Measurements from ENCODE around the gene UMPS. TPM values are rescaled to one million over a fixed set of nuclear protein-coding genes. Genes with fewer than 3 reads are reported as not detected.
"Not testable (repeated sequence)": the region's sequence is repeated elsewhere in the genome, so short reads cannot be mapped to it uniquely, and the experiment has no call there.

Gene UMPS
- total RNA-seq, 4 donors from 2014 or later: 20.6 to 30.1 (median 24.8) TPM

DNA sequence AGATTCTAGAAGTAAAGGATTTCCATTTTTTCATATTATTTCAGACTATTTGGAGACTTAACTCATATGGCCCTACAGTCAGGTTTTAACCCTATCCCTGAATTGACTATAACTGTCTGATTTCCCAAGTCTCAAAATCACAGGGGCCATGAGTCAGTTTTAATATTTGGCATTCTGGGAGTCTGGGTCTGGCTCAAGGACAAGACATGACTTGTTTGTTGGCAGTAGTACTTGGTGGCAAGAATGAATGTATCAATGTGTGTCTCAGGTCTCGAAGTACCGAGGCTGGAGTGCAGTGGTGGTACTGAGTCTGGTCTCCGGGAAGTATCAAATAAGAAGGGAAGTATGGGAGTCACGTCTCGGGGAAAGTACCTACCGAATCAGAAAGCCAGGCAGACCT is 10.8 kb downstream of the UMPS start:
- no peak for DNase-seq (ENCODE audit: low spot score in 2 of 2)
- no peaks in the 10 kb centered on the region for H3K9me3 ChIP-seq
- peaks cover 81% of the 10 kb centered on the region for H3K36me3 ChIP-seq
- no peak for TF ChIP-seq POLR2A (IDR thresholded peaks at IDR 0.05)
- TF ChIP-seq, protein P1, sequence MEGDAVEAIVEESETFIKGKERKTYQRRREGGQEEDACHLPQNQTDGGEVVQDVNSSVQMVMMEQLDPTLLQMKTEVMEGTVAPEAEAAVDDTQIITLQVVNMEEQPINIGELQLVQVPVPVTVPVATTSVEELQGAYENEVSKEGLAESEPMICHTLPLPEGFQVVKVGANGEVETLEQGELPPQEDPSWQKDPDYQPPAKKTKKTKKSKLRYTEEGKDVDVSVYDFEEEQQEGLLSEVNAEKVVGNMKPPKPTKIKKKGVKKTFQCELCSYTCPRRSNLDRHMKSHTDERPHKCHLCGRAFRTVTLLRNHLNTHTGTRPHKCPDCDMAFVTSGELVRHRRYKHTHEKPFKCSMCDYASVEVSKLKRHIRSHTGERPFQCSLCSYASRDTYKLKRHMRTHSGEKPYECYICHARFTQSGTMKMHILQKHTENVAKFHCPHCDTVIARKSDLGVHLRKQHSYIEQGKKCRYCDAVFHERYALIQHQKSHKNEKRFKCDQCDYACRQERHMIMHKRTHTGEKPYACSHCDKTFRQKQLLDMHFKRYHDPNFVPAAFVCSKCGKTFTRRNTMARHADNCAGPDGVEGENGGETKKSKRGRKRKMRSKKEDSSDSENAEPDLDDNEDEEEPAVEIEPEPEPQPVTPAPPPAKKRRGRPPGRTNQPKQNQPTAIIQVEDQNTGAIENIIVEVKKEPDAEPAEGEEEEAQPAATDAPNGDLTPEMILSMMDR (IDR thresholded peaks at IDR 0.05): no peak
- TF ChIP-seq POLR2AphosphoS5 (IDR thresholded peaks at IDR 0.05): no peak
- TF ChIP-seq EP300 (IDR thresholded peaks at IDR 0.05): no peak
- H3K4me1 ChIP-seq: peaks cover 2% of the 10 kb centered on the region
- no peak overlapping the region for H3K4me3 ChIP-seq
- no peak overlapping the region for H3K27ac ChIP-seq
- 78% methylated on average over 6 of the region's 6 CpGs for WGBS
- H3K27me3 ChIP-seq: no peaks in the 10 kb centered on the region

- H3K27ac ChIP-seq: no peak overlapping the region
- no peak for DNase-seq (ENCODE audit: low spot score in 2 of 2)
- WGBS: 83% methylated on average over 6 of the region's 6 CpGs
- no peak for TF ChIP-seq EP300 (IDR thresholded peaks at IDR 0.05)
- no peak for TF ChIP-seq POLR2A (IDR thresholded peaks at IDR 0.05)
- TF ChIP-seq, protein P1 (IDR thresholded peaks at IDR 0.05): no peak
- TF ChIP-seq POLR2AphosphoS5 (IDR thresholded peaks at IDR 0.05): no peak
- H3K9me3 ChIP-seq: no peaks in the 10 kb centered on the region
- H3K4me1 ChIP-seq: no peaks in the 10 kb centered on the region
- no peak overlapping the region for H3K4me3 ChIP-seq
- peaks cover 54% of the 10 kb centered on the region for H3K36me3 ChIP-seq
- no peaks in the 10 kb centered on the region for H3K27me3 ChIP-seq
Observed at GRCh38 chr3:124745756-124746155, 15.5 kb downstream of the UMPS start.

DNA sequence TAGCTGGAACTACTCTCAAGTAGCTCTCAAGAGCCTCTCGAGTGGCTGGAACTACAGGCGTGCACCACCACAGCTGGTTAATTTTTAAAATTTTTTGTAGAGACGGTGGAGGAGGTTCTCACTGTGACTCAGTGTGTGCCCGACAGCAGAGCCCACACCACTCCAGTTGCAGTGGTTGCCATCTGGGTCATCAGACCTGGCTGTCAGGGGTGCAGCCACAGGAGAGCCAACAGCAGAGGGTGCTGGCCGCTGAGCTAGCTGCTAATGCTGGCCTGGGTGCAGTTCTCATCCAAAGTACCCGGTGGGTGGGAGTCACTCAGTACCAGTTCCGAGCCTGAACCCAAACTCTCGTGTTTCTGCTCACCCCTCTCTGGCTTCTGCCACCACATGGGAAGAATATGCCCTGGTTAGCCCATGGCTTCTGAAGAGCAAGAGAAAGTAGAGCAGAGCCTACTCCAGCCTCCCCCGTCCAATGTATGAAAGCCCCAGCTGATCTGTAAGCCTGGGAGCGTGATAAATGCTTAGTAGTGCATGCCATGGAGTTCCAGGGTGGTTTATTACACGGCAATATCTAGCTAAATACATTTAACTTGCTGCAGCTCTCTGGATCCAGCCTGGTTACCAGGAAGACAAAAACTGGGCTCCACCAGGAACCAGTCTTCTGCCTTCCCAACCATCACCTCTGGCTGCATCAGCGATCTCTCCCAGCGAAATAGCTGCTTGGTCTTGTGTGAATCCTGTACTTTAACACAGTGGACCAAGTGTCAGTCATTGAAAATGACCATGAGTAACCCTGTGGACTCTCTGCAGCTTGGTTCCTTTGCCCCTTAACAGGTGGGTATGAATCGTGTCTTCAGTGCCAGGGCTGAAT is 17.1 kb downstream of the UMPS start:
- no peak for TF ChIP-seq POLR2AphosphoS5 (IDR thresholded peaks at IDR 0.05)
- TF ChIP-seq POLR2A (IDR thresholded peaks at IDR 0.05): no peak
- TF ChIP-seq, protein P1 (IDR thresholded peaks at IDR 0.05): no peak
- no peak for TF ChIP-seq EP300 (IDR thresholded peaks at IDR 0.05)
- H3K27ac ChIP-seq: no peak overlapping the region
- no peaks in the 10 kb centered on the region for H3K9me3 ChIP-seq
- H3K36me3 ChIP-seq: peaks cover 40% of the 10 kb centered on the region
- WGBS: 87% methylated on average over 9 of the region's 14 CpGs
- no peak overlapping the region for H3K4me3 ChIP-seq
- no peaks in the 10 kb centered on the region for H3K4me1 ChIP-seq
- H3K27me3 ChIP-seq: no peaks in the 10 kb centered on the region
- no peak for DNase-seq (ENCODE audit: low spot score in 2 of 2)

- 80% methylated on average over 8 of the region's 8 CpGs for WGBS
- no peak for DNase-seq (ENCODE audit: low spot score in 2 of 2)
- no peak overlapping the region for H3K27ac ChIP-seq
- TF ChIP-seq POLR2AphosphoS5 (IDR thresholded peaks at IDR 0.05) (no peak), POLR2A (IDR thresholded peaks at IDR 0.05) (no peak), EP300 (IDR thresholded peaks at IDR 0.05) (no peak)
- TF ChIP-seq, protein P1 (IDR thresholded peaks at IDR 0.05): no peak
- no peaks in the 10 kb centered on the region for H3K9me3 ChIP-seq
- no peak overlapping the region for H3K4me3 ChIP-seq
- no peaks in the 10 kb centered on the region for H3K4me1 ChIP-seq
- peaks cover 33% of the 10 kb centered on the region for H3K36me3 ChIP-seq
- no peaks in the 10 kb centered on the region for H3K27me3 ChIP-seq
Observed at GRCh38 chr3:124748560-124749198, 18.4 kb downstream of the UMPS start.

- WGBS: 84% methylated on average over 6 of the region's 27 CpGs
- H3K4me1 ChIP-seq; H3K27ac ChIP-seq; H3K4me3 ChIP-seq; H3K27me3 ChIP-seq; H3K9me3 ChIP-seq; DNase-seq (ENCODE audit: low spot score in 2 of 2): not testable (repeated sequence)
- peaks cover 21% of the 10 kb centered on the region for H3K36me3 ChIP-seq
Observed at GRCh38 chr3:124749877-124750276, 19.6 kb downstream of the UMPS start.

Measured in suprapubic skin (tissue), 4 donors.